ENCODE measurements around the gene RNF168. TPM values are rescaled to one million over a fixed set of nuclear protein-coding genes. Genes with fewer than 3 reads are reported as not detected.
"Not testable (repeated sequence)": the region's sequence is repeated elsewhere in the genome, so short reads cannot be mapped to it uniquely, and the experiment has no call there.

The RNF168 gene, protein sequence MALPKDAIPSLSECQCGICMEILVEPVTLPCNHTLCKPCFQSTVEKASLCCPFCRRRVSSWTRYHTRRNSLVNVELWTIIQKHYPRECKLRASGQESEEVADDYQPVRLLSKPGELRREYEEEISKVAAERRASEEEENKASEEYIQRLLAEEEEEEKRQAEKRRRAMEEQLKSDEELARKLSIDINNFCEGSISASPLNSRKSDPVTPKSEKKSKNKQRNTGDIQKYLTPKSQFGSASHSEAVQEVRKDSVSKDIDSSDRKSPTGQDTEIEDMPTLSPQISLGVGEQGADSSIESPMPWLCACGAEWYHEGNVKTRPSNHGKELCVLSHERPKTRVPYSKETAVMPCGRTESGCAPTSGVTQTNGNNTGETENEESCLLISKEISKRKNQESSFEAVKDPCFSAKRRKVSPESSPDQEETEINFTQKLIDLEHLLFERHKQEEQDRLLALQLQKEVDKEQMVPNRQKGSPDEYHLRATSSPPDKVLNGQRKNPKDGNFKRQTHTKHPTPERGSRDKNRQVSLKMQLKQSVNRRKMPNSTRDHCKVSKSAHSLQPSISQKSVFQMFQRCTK
- 4.1 and 5.6 TPM in 2 replicates for polyA plus RNA-seq (2011; rRNA removed)
- polyA minus RNA-seq (2011; rRNA and poly(A)+ RNA removed): 15.5 and 18.6 TPM in 2 replicates

DNA sequence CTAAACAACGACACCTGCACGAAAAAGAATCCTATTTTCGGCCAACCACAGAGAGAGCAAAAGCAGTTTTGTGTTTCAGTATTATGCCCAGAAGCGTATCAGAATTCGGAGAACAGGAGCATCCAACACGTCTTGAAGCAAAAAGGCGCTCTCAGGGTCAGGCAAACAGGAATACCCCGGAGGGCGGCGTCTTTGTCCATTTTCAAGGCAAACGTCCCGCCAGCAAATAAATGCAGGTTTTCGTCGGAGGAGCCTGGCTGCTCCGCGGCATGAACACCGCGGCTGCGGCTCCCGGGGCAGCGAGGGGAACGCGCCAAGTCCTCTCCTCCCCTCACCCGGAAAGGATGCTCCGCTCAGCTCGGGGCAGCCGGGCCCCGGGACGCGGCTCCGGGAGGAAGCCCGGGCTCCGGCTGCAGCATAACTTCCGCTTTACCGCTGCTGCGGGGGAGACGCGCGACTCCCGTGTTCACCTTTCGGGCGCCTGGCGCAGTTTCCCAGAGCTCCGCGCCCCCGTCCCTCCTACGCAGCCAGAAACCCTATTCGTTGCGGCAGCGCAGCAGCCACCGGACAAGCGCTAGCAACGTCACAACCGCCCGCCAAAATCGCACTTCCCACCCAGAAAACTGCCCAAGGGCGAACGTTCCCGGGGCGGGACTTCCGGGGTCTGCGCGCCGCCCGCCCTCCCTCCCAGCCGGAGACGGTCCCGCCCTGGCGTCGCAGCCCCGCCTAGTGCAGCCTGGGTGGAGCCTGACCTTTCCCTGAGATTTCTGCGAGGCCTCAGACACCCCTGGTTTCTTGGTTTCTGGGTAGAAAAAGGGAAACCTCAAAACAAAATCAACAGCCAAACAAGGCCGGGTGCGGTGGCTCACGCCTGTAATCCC, at the start of gene RNF168:
RNF168 (minus strand) TSS at position 573 of the 881 bp plus-strand sequence. CDS start 595 bp downstream, outside the sequence.
- POLR2A ChIA-PET: interaction anchor here (0.6 to 1.4 kb wide), 2 partner anchors 25 to 38 kb away, joined by 6 to 7 read pairs; no protein-coding TSS in a partner anchor
- DNase-seq (ENCODE audit: low read depth, low spot score): peak; percentile 74
- Histone ChIP-seq H3K9me3 (ENCODE audit: control insufficient read depth, insufficient read depth, low read length) (no peaks in the 10 kb centered on the region; the same call in none of the 2 replicates), H3K4me3 (ENCODE audit: low read depth, low read length) (peak within 1 kb of the TSS; percentile 94), H3K27ac (ENCODE audit: low read depth, low read length) (peak within 1 kb of the TSS; percentile 94), H3K27me3 (ENCODE audit: control insufficient read depth, insufficient read depth, low read length) (no peaks in the 10 kb centered on the region)
- CTCF ChIA-PET: no interaction called here
- TF ChIP-seq, protein P1, sequence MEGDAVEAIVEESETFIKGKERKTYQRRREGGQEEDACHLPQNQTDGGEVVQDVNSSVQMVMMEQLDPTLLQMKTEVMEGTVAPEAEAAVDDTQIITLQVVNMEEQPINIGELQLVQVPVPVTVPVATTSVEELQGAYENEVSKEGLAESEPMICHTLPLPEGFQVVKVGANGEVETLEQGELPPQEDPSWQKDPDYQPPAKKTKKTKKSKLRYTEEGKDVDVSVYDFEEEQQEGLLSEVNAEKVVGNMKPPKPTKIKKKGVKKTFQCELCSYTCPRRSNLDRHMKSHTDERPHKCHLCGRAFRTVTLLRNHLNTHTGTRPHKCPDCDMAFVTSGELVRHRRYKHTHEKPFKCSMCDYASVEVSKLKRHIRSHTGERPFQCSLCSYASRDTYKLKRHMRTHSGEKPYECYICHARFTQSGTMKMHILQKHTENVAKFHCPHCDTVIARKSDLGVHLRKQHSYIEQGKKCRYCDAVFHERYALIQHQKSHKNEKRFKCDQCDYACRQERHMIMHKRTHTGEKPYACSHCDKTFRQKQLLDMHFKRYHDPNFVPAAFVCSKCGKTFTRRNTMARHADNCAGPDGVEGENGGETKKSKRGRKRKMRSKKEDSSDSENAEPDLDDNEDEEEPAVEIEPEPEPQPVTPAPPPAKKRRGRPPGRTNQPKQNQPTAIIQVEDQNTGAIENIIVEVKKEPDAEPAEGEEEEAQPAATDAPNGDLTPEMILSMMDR (IDR thresholded peaks at IDR 0.05; ENCODE audit: low read depth, low read length): no peak

- TF ChIP-seq, protein P1 (IDR thresholded peaks at IDR 0.05; ENCODE audit: low read depth, low read length): no peak
These were observed 48.7 kb upstream of the RNF168 start for GRCh38 chr3:196552253-196552652.

GRCh38 chr3:196550172-196550571, 46.6 kb upstream of the RNF168 start:
- H3K4me3 ChIP-seq (ENCODE audit: low read depth, low read length); H3K9me3 ChIP-seq (ENCODE audit: control insufficient read depth, insufficient read depth, low read length); H3K27ac ChIP-seq (ENCODE audit: low read depth, low read length); DNase-seq (ENCODE audit: low read depth, low spot score); POLR2A ChIA-PET; CTCF ChIA-PET; H3K27me3 ChIP-seq (ENCODE audit: control insufficient read depth, insufficient read depth, low read length): not testable (repeated sequence)

More at GRCh38 chr3:196552253-196552652, 48.7 kb upstream of the RNF168 start:
- H3K9me3 ChIP-seq (ENCODE audit: control insufficient read depth, insufficient read depth, low read length): peaks cover 8% of the 10 kb centered on the region
- no peak for DNase-seq (ENCODE audit: low read depth, low spot score)
- H3K4me3 ChIP-seq (ENCODE audit: low read depth, low read length): no peak overlapping the region
- no peak overlapping the region for H3K27ac ChIP-seq (ENCODE audit: low read depth, low read length)
- ChIA-PET POLR2A (no interaction called here), CTCF (no interaction called here)
- H3K27me3 ChIP-seq (ENCODE audit: control insufficient read depth, insufficient read depth, low read length): no peaks in the 10 kb centered on the region

GRCh38 chr3:196549312-196549711, 45.7 kb upstream of the RNF168 start:
- DNase-seq (ENCODE audit: low read depth, low spot score); CTCF ChIA-PET; H3K27me3 ChIP-seq (ENCODE audit: control insufficient read depth, insufficient read depth, low read length); POLR2A ChIA-PET; H3K4me3 ChIP-seq (ENCODE audit: low read depth, low read length); H3K27ac ChIP-seq (ENCODE audit: low read depth, low read length); H3K9me3 ChIP-seq (ENCODE audit: control insufficient read depth, insufficient read depth, low read length): not testable (repeated sequence)

- no peak overlapping the region for H3K4me3 ChIP-seq (ENCODE audit: low read depth, low read length)
- peaks cover 8% of the 10 kb centered on the region for H3K9me3 ChIP-seq (ENCODE audit: control insufficient read depth, insufficient read depth, low read length)
- ChIA-PET CTCF (interaction anchor here (1.8 kb wide), 1 partner anchor 18 kb away, joined by 6 read pairs; no protein-coding TSS in a partner anchor), POLR2A (no interaction called here)
- DNase-seq (ENCODE audit: low read depth, low spot score): no peak
- no peak overlapping the region for H3K27ac ChIP-seq (ENCODE audit: low read depth, low read length)
- peaks cover 7% of the 10 kb centered on the region for H3K27me3 ChIP-seq (ENCODE audit: control insufficient read depth, insufficient read depth, low read length)
- TF ChIP-seq, protein P1 (IDR thresholded peaks at IDR 0.05; ENCODE audit: low read depth, low read length): no peak
These were observed 43.5 kb upstream of the RNF168 start for GRCh38 chr3:196547067-196547466.

Measured in AG04450 (cell line).